ENCODE data around the gene ATCAY.
"Not testable (repeated sequence)": the region's sequence is repeated elsewhere in the genome, so short reads cannot be mapped to it uniquely, and the experiment has no call there.

Gene ATCAY

DNA sequence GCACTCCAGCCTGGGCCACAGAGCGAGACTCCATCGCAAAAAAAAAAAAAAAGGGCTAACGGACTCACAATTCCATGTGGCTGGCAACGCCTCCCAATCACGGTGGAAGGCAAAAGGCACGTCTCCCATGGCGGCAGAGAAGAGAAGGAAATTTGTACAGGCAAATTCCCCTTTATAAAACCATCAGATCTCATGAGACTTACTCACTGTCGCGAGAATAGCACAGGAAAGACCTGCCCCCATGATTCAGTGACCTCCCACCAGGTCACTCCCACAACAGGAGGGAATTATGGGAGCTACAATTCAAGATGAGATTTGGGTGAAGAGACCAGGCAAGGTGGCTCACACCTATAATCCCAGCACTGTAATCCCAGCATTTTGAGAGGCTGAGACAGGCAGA lies 33.7 kb downstream of the ATCAY start:
- Mint-ChIP-seq H3K4me3 (no peak overlapping the region), H3K4me1 (no peaks in the 10 kb centered on the region), H3K27me3 (peaks cover 4% of the 10 kb centered on the region), H3K9me3 (no peaks in the 10 kb centered on the region), H3K36me3 (no peaks in the 10 kb centered on the region), H3K27ac (no peak overlapping the region)

DNA sequence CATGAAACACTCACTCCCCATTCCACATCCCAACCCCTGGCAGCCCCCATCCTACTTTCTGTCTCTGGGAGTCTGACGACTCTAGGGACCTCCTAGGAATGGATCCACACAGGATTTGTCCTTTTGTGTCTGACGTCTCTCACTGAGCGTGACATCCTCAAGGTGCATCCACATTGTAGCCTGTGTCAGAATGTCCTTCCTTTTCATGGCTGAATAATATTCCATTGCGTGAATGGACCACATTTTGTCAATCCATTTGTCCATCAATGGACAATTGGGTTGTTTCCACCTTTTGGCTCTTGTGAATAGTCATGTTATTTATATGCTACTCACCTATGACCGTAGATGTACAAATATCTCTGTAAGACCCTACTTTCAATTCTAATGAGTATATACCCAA lies 35.5 kb downstream of the ATCAY start:
- Mint-ChIP-seq H3K9me3 (no peaks in the 10 kb centered on the region), H3K4me1 (no peaks in the 10 kb centered on the region), H3K27ac (no peak overlapping the region), H3K36me3 (no peaks in the 10 kb centered on the region), H3K27me3 (peaks cover 6% of the 10 kb centered on the region), H3K4me3 (no peak overlapping the region)

DNA sequence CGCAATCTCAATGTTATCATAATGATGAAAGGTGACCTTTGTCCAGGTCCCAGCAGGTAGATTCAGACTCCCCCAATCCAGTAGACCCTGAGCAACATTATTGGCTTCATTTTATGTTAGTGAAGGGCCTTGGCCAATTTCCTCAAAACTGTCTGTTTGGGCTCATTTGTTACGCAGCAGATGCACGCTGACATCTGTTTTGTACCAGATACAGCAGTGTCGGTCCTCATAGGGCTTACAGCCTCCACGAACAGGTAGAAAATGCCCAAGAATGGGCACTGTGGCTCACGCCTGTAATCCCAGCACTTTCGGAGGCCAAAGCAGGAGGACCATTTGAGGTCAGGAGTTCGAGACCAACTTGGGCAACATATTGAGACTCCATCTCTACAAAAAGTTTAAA lies 39.3 kb downstream of the ATCAY start:
- Mint-ChIP-seq H3K4me3 (no peak overlapping the region), H3K9me3 (no peaks in the 10 kb centered on the region), H3K27ac (no peak overlapping the region), H3K27me3 (peaks cover 6% of the 10 kb centered on the region), H3K36me3 (peaks cover 2% of the 10 kb centered on the region), H3K4me1 (no peaks in the 10 kb centered on the region)

DNA sequence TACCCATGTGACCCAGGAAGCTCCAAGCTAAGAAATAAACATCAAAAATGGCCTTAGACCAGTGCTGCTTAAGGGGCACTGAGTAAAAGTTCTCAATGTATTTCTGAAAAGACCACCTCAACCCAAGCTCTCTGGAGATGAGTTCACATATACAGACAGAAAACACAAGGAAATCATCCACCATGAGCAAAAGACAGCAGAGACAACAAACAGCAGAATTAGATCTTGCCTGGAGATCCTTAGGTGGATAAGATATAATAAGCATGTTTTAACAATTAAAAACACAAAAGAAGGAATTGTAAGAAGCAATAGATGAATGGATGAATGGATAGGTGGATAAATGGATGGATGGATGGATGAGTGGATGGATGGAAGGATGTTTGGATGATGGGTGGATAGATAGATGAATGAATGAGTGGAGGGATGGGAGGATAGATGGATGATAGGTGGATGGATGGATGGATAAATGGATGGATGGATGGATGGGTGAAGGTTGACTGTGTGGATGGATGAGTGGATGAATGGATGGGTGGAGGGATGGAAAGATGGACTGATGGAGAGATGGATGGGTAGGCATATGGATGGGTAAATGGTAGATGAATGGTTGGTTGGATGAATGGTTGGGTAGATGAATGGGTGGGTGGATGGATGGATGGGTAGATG lies 42.7 kb downstream of the ATCAY start:
- no peak overlapping the region for H3K27ac Mint-ChIP-seq
- H3K4me3 Mint-ChIP-seq: no peak overlapping the region
- H3K36me3 Mint-ChIP-seq: peaks cover 2% of the 10 kb centered on the region
- H3K9me3 Mint-ChIP-seq: no peaks in the 10 kb centered on the region
- no peaks in the 10 kb centered on the region for H3K4me1 Mint-ChIP-seq
- H3K27me3 Mint-ChIP-seq: peaks cover 5% of the 10 kb centered on the region

DNA sequence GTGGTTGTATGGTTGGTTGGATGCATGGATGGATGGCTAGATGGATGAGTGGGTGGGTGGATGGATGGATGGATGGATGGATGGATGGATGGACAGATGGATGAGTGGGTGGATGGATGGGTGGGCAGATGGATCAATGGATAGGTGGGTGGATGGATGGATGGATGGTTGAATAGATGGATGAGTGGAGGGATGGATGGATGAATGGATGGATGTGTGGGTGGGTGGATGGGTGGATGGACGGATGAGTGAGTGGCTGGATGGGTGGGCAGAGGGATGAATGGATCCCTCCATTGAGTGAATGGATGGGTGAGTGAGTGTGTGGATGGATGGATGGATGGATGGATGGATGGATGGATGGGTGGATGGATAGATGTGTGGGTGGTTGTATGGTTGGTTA lies 43.4 kb downstream of the ATCAY start:
- Mint-ChIP-seq H3K4me3 (no peak overlapping the region), H3K36me3 (peaks cover 2% of the 10 kb centered on the region), H3K4me1 (no peaks in the 10 kb centered on the region), H3K27ac (no peak overlapping the region), H3K27me3 (peaks cover 5% of the 10 kb centered on the region), H3K9me3 (no peaks in the 10 kb centered on the region)

DNA sequence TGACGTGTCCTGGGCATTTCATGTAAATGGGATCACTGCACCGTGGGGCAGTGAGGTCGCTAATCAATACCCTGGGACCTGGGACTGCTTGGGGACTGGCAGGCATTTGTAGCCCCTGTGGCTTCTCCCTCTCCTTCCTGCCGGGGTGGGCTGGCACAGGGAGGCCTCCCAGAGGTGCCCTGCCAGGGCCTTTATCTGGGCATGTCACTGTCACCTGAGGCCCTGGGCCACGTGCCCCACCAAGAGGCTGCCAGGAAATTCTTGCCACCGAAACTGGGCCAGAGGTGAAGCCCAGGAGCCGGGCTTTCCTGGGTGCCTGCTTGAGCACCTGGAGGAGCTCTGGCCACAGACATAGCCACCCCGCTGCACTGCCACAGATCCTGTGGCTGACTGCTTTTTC lies 50.6 kb downstream of the ATCAY start:
- Mint-ChIP-seq H3K4me1 (no peaks in the 10 kb centered on the region), H3K9me3 (no peaks in the 10 kb centered on the region), H3K36me3 (no peaks in the 10 kb centered on the region), H3K27me3 (peaks cover 4% of the 10 kb centered on the region), H3K4me3 (no peak overlapping the region), H3K27ac (no peak overlapping the region)

DNA sequence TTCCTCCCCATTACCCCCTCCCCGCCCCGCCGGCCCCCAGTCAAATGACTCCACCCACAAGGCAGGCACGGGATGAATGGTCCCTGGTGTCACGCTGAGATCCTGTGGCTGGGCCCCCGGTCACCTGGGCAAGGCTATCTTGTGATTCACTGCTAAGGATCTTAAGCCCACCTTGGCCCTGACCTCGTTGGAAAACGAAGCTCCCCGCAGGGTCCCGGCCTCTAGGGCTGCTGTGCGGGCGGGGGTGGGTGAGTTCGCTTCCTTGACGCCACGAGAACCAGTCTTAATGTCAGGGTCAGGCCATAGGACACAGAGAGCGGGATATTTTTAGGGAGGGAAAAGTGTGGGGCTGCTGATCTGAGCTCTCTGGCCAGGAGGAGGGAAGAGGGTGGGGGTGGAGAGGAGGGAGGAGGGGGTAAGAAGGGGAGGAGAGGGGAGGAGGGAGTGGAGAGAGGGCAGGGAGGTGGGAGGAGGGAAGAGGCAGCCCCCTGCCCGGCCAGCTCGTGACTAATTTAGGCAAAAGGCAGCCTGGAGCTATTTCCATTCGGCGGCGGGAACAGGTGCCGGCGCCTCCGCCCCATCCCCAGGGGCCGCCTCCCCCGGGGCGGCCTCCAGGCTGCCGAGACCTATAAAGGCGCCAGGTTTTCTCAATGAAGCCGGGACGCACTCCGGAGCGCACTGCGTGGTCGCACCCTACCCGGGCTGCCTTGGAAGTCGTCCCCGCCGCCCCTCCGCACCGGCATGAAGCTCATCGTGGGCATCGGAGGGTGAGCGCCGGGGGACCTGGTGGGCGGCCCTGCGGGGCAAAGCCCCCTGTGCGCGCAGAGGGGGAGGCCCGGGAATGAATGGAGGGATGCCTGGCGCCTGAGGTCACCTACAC lies 52.7 kb downstream of the ATCAY start, which contains the start of gene NMRK2:
NMRK2 (plus strand) TSS at position 139 of the 880 bp plus-strand sequence; CDS start at position 742, 603 bp downstream.
- Mint-ChIP-seq H3K27me3 (peaks cover 4% of the 10 kb centered on the region), H3K36me3 (no peaks in the 10 kb centered on the region), H3K4me3 (no peak within 1 kb of the TSS), H3K4me1 (no peaks in the 10 kb centered on the region), H3K27ac (no peak within 1 kb of the TSS), H3K9me3 (no peaks in the 10 kb centered on the region)

DNA sequence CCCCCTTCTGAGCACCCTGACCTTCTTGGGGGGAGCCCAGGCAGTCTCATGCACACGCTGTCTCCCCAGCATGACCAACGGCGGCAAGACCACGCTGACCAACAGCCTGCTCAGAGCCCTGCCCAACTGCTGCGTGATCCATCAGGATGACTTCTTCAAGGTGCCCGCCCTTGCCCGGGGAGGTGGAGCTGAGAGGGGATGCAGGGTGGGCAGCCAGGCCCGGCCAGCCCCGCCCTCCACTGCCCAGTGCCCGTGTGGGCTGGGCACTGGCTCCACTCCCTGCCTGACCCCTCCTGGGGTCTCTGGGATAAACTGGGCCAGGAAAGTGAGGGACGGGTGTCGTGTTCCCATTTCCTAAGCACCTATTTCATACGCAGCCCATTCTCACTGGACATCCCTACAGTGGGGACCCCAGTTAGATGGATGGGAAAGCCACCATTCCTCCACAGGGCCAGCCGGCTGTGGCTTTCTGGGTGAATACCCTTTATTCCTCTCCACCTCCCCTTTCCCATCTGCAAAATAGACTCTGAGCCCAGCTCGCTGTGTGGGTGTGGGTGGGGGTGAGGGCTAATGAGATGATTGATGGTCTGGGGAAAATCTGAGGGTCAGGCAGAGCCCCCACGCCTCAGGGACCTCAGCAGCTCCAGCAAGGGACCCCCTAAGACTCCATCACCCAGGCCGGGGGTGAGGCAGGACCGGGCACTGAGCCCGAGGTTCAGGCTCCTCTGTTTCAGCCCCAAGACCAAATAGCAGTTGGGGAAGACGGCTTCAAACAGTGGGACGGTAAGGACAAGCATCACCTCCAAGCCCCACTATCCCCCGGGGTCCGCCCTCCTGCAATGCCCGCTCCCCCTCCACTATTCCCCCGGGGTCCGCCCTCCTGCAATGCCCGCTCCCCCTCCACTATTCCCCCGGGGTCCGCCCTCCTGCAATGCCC lies 56.3 kb downstream of the ATCAY start:
- Mint-ChIP-seq H3K9me3 (no peaks in the 10 kb centered on the region), H3K4me1 (no peaks in the 10 kb centered on the region), H3K27me3 (peaks cover 4% of the 10 kb centered on the region), H3K4me3 (no peak overlapping the region), H3K27ac (no peak overlapping the region), H3K36me3 (no peaks in the 10 kb centered on the region)

DNA sequence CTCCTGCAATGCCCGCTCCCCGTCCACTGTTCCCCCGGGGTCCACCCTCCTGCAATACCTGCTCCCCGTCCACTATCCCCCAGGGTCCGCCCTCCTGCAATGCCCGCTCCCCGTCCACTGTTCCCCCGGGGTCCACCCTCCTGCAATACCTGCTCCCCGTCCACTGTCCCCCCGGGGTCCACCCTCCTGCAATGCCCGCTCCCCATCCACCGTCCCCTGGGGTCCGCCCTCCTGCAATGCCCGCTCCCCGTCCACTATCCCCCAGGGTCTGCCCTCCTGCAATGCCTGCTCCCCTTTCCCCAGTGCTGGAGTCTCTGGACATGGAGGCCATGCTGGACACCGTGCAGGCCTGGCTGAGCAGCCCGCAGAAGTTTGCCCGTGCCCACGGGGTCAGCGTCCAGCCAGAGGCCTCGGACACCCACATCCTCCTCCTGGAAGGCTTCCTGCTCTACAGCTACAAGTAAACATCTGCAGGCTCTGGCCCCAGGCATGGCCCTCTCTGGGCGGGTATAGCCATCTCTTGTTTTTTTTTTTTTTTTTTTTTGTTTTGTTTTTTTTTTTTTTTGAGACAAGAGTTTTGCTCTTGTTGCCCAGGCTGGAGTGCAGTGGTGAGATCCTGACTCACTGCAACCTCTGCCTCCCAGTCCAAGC lies 57.9 kb downstream of the ATCAY start:
- H3K4me1 Mint-ChIP-seq, H3K4me3 Mint-ChIP-seq, H3K27me3 Mint-ChIP-seq, H3K27ac Mint-ChIP-seq, H3K9me3 Mint-ChIP-seq, H3K36me3 Mint-ChIP-seq: not testable (repeated sequence)

DNA sequence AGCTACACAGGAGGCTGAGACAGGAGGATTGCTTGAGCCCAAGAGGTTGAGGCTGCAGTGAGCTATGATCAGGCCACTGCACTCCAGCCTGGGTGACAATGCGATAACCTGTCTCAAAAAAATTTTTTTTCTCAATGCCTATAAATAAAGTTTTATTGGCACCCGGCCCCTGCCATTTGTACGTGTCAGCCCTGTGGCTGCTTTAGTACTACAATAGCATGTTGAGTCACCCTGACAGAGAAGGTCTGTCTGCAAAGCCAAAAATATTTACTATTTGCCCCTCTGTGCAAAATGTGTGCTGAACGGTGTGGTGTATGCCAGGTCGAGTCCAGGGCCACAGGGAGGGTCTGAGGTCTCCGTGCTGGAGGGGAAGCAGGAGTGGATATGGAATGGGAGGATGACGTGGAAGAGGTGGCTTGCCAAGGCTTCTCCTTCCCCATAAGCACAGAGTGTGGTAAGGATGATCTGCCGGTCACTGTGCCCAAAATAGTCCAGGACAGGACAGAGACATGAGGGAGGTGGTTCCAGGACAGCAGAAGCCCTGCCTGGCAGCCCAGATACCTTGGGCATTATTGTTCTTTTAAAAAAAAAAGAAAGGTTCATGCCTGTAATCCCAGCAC lies 62.4 kb downstream of the ATCAY start:
- no peak overlapping the region for H3K4me3 Mint-ChIP-seq

DNA sequence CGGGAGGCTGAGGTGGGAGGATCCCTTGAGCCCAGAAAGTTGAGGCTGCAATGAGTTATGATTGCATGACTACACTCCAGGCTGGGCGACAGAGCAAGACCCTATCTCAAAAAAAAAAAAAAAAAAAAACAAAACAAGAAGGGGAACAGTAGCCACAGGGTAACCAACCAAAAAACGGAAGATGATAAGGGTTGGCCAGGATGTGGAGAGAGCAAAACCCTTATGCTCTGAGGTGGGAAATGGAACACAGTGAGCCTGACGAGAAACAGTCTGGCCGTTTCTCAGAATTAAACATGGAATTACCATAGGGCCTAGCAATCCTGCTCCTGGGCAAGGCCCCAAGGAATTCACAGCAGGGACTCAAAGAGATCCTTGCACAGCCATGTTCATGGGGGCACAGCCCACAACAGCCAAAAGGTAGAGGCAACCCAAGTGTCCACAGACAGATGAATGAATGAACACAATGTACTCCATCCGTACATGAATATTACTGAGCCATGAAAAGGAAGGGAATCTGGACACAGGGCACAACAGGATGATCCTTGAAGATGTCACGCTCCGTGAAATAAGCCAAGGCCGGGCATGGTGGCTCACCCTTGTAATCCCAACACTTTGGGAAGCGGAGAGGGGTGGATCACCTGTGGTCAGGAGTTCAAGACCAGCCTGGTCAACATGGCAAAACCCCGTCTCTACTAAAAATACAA lies 63.7 kb downstream of the ATCAY start:
- Mint-ChIP-seq H3K27me3 (peaks cover 2% of the 10 kb centered on the region), H3K36me3 (no peaks in the 10 kb centered on the region), H3K4me1 (no peaks in the 10 kb centered on the region), H3K27ac (no peak overlapping the region), H3K4me3 (no peak overlapping the region), H3K9me3 (no peaks in the 10 kb centered on the region)

More for the DNA sequence above, 62.4 kb downstream of the ATCAY start:
- Mint-ChIP-seq H3K27me3 (no peaks in the 10 kb centered on the region), H3K9me3 (no peaks in the 10 kb centered on the region), H3K36me3 (no peaks in the 10 kb centered on the region), H3K27ac (no peak overlapping the region), H3K4me1 (no peaks in the 10 kb centered on the region)

DNA sequence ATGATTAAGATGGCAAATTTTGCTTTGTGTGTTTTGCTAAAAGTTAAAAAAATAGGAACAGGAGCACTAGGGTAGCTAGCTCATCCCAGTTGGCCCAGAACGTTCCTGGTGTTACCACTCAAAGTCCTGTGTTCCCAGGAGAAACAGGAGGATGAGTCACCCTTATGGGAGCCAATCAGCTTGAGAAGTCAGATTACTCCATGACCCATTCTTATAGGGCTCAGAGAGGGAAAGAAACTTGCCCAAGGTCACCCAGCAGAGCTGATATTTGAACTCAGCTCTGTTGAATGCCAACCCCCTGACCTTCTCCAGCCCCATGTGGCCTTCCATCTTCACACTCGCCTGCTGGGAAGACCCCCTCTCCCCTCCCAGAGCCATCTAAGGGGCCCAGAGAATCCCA lies 65.4 kb downstream of the ATCAY start:
- no peaks in the 10 kb centered on the region for H3K36me3 Mint-ChIP-seq
- no peak overlapping the region for H3K27ac Mint-ChIP-seq
- H3K4me3 Mint-ChIP-seq: no peak overlapping the region
- peaks cover 2% of the 10 kb centered on the region for H3K27me3 Mint-ChIP-seq
- H3K9me3 Mint-ChIP-seq: no peaks in the 10 kb centered on the region
- H3K4me1 Mint-ChIP-seq: no peaks in the 10 kb centered on the region

DNA sequence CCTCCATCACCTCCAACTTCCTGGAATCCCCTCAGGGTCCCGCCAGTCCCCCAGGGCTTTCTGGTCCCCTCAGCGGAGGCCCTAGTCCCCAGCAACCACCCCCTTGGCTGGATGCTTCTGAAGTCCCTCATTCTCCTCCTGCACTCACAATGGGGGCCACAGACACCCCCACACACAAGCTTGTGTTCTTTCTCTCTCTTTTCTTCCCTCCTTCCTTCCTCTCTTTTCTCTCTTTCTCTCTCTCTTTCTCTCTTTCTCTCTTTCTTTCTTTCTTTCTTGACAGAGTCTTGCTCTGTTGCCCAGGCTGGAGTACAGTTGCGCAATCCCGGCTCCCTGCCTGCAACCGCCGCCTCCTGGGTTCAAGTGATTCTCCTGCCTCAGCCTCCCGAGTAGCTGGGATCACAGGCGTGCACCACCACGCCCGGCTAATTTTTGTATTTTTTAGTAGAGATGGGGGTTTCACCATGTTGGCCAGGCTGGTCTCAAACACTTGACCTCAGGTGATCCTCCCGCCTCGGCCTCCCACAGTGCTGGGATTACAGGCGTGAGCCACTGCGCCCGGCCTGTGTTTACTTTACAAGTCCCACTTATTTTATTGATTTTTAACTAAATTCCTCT lies 66.9 kb downstream of the ATCAY start:
- not testable (repeated sequence) for H3K27ac Mint-ChIP-seq, H3K4me1 Mint-ChIP-seq, H3K27me3 Mint-ChIP-seq, H3K9me3 Mint-ChIP-seq, H3K4me3 Mint-ChIP-seq, H3K36me3 Mint-ChIP-seq

DNA sequence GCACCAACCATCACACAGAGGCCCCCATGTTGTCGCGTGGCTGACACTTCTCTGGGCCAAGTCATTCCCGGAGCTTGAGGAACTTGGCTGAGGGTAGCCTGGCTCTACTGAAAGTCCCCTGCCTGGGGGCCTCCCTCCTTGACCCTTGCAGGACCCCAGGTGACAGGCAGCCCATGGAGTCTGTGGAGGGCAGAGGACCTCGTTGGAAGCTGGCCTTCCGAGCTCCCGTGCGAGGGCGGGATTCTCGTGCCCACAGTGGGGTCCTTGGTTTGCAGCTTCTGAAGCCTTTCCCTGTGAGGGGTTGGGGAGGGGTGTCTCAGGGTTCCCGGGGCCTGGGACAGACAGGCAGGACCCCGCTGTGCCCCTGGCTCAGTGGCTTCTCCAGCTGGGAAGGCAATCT lies 68.8 kb downstream of the ATCAY start:
- Mint-ChIP-seq H3K9me3 (no peaks in the 10 kb centered on the region), H3K27me3 (peaks cover 2% of the 10 kb centered on the region), H3K4me1 (peaks cover 7% of the 10 kb centered on the region), H3K27ac (no peak overlapping the region), H3K4me3 (no peak overlapping the region), H3K36me3 (no peaks in the 10 kb centered on the region)
